A549 treated with AZD2906 at 1 μM for 4 hours (cell line): ENCODE data around the gene NUP43. TPM values are rescaled to one million over a fixed set of nuclear protein-coding genes. Genes with fewer than 3 reads are reported as not detected.

ENCODE experiments used
- total RNA-seq: library from RNA; stranded (reverse); fragments of 200-300 nt; extraction: Qiagen RNA extraction; gene quantifications from 5 replicates; pipeline ENCODE4 v1.2.3, GENCODE V29; 2022

The NUP43 gene, protein sequence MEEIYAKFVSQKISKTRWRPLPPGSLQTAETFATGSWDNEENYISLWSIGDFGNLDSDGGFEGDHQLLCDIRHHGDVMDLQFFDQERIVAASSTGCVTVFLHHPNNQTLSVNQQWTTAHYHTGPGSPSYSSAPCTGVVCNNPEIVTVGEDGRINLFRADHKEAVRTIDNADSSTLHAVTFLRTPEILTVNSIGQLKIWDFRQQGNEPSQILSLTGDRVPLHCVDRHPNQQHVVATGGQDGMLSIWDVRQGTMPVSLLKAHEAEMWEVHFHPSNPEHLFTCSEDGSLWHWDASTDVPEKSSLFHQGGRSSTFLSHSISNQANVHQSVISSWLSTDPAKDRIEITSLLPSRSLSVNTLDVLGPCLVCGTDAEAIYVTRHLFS
- 12.7 to 14.6 TPM (median 14.1 TPM) in 5 replicates for total RNA-seq

DNA sequence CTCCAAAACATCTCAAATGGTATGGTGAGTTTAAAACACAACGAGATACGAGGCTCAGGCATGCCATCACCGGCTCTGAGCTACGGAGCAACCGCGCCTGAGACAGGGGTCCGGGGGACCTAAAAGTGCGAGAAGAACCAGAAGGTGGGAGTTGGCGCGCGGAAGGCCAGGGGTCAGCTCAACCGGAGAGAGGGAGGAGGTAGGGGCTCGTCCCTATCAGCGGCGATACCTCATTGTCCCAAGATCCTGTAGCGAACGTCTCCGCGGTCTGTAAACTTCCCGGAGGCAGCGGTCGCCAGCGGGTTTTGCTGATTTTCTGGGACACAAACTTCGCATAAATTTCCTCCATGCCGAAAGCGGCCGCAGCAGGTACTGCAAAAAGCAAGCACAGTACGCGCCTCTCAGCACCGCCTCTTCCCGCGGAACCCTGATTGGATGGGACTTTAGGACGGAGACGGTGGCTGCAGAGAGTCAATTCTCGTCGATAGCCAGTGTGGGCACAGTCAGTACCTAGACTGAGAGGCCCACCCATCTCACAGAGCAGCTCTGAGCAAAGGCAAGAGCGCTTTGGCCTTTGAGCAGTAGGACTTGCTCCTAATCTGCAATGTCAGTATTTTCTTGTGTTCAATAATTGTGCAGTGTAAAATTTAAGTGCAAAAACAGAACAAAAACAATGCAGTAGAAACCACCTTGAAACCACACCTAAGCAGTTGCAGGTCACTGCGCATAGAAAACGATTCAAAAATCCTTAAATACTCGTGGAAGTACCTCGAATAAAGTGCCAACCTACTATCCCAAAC is at the start of gene NUP43:
TSS of gene NUP43 (minus strand) at position 383 of the 800 bp plus-strand sequence. CDS start at position 349, 34 bp downstream.

DNA sequence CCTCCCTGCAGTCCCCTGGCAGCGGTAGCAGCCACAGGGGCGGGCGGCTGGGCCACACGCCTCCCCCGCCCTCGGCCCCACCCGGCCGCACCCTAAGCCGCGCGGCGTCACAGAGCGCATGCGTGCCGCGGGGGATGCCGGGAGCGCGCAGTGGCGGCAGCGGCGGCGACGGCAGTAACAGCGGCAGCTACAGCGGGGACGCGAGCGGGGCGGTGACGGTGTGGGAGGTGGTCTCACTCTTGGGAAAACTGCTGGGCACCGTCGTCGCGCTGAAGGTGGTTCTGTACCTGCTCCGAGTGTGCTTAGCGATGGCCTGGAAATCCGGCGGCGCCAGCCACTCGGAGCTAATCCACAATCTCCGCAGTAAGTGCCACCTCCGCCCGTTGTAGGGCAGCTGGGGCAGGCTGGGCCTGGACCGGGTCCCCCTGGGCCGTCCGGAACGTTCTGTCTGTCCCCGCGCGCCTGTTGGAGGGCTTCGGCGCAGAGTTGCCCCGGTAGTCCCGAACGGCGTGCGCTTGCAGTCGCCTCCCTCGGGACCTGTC is 3.3 kb upstream of the NUP43 start, which contains the start of gene PCMT1:
TSS of gene PCMT1 (plus strand) at position 148 of the 542 bp plus-strand sequence. CDS start at position 309, 161 bp downstream.

DNA sequence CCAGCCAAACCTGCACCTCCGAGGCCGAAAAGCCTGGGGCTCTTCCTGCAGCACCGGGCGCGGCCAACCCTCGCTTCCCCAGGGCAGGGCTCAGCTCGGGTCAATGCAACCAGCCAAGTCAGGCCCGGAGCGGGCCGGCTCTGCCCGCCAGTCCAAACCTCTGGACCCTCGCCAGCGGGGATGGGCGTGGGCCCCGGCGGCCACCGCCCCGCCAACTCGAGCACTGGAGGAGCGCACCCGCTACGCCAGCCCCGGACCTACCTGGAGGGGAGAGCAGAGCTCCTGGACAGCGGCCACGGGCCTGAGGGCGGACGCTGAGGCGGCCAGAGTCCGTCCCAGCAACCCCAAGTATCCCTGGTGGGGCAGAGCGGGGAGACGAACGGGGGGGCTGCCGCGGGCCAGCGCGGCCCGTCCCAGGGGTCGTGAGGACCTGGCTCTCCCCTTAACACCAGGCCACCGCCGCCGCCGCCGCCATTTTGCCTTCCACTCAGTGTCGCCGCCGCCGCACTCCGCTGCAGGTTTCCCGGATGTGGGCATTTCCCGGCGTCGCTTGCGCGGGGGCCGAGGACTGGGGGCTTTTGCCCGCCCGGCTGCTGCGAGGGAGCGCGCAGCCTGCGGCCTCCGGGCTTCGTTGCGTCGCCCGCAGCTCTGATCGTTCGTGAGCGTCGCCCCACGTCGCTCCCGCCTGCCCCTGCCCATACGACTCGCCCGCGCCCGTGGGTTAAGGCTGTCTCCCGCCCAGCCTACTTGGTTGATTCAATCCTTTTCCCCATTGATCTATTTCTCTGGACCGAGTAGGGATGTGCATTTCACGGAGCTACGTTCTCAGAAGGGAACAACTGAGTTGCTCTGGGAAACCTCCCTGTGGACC is 28.5 kb downstream of the NUP43 start, which contains the start of gene LATS1:
TSS of gene LATS1 (minus strand) at position 514 of the 871 bp plus-strand sequence. CDS start 15,975 bp downstream, outside the sequence.

Other genes with a start within 250 kb of the NUP43 start
- gene PPIL4, start 200.5 kb downstream of the NUP43 start, total RNA-seq, result 11.0 to 18.2 TPM (median 13.3 TPM) in 5 replicates
- 22.3 to 32.1 TPM (median 25.0 TPM) in 5 replicates for gene GINM1, start 180.2 kb downstream of the NUP43 start, total RNA-seq
- 10.1 to 14.2 TPM (median 11.1 TPM) in 5 replicates for gene KATNA1, start 97.8 kb downstream of the NUP43 start, total RNA-seq
- 5.9 to 8.1 TPM (median 7.4 TPM) in 5 replicates for gene LATS1, start 28.4 kb downstream of the NUP43 start, total RNA-seq
- 85.9 to 102 TPM (median 89.6 TPM) in 5 replicates for gene PCMT1, start 3.2 kb upstream of the NUP43 start, total RNA-seq
- gene LRP11, start 117.8 kb upstream of the NUP43 start, total RNA-seq, result 26.7 to 36.0 TPM (median 33.0 TPM) in 5 replicates
- gene RAET1E, start 151.6 kb upstream of the NUP43 start, total RNA-seq, result 1.6 to 3.6 TPM (median 2.8 TPM) in 5 replicates
- 6.4 to 11.6 TPM (median 8.5 TPM) in 5 replicates for gene RAET1G, start 176.6 kb upstream of the NUP43 start, total RNA-seq
- 2.9 to 4.6 TPM (median 3.3 TPM) in 5 replicates for gene ULBP2, start 195.5 kb upstream of the NUP43 start, total RNA-seq
- 0.75 to 1.00 TPM (median 0.93 TPM) in 5 replicates for gene ULBP1, start 217.4 kb upstream of the NUP43 start, total RNA-seq